ENCODE data around the gene ALDOB. TPM values are rescaled to one million over a fixed set of nuclear protein-coding genes. Genes with fewer than 3 reads are reported as not detected.

The ALDOB gene
- total RNA-seq, 1 experiment from 2014 or later: not detected

DNA sequence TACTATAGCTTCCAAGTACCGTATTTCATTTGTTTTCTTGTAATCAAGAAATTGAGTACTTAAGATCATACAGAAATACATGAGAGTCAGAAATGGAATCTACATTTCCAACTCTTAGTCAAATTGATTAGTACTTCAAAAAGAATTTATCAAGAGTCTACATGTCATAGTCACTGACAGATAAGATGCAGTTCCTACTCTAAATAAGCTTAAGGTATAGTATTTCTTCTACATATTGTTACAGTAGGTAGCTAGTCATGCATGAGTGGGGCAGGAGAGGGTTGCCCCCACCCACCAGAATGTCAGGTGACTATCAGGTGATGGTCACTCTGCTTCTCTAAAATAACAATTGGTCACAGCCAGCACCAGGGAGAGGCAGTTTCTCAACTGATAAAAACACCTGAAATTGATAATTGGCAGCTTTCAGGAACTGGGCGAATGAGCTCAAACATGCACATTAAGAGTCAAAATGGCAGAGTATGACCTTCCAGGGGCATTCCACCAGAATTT lies 53.7 kb downstream of the ALDOB start:
- Mint-ChIP-seq H3K36me3 (ENCODE audit: insufficient read depth, unreplicated experiment) (peaks cover 3% of the 10 kb centered on the region), H3K27me3 (ENCODE audit: insufficient read depth, unreplicated experiment) (no peaks in the 10 kb centered on the region), H3K27ac (ENCODE audit: low read depth, unreplicated experiment) (no peak overlapping the region), H3K4me3 (ENCODE audit: unreplicated experiment) (no peak overlapping the region), H3K9me3 (ENCODE audit: unreplicated experiment) (no peaks in the 10 kb centered on the region), H3K4me1 (ENCODE audit: insufficient read depth, unreplicated experiment) (no peaks in the 10 kb centered on the region)
- ChIA-PET POLR2A (no interaction called here), CTCF (interaction anchor here (0.7 to 3.0 kb wide), 5 partner anchors 8 to 780 kb away, joined by 3 to 14 read pairs (median 3); no protein-coding TSS in a partner anchor)
- BruUV-seq (replicated peaks): no TSS peak
- DNase-seq (ENCODE audit: unreplicated experiment): no peak
- TF ChIP-seq, protein P1, sequence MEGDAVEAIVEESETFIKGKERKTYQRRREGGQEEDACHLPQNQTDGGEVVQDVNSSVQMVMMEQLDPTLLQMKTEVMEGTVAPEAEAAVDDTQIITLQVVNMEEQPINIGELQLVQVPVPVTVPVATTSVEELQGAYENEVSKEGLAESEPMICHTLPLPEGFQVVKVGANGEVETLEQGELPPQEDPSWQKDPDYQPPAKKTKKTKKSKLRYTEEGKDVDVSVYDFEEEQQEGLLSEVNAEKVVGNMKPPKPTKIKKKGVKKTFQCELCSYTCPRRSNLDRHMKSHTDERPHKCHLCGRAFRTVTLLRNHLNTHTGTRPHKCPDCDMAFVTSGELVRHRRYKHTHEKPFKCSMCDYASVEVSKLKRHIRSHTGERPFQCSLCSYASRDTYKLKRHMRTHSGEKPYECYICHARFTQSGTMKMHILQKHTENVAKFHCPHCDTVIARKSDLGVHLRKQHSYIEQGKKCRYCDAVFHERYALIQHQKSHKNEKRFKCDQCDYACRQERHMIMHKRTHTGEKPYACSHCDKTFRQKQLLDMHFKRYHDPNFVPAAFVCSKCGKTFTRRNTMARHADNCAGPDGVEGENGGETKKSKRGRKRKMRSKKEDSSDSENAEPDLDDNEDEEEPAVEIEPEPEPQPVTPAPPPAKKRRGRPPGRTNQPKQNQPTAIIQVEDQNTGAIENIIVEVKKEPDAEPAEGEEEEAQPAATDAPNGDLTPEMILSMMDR (IDR thresholded peaks at IDR 0.05; ENCODE audit: unreplicated experiment): no peak
- intact Hi-C loops (cut with micrococcal nuclease): loop anchor here (10.0 kb wide), 1 partner anchor 667 kb away; no protein-coding TSS in a partner anchor

- Mint-ChIP-seq H3K27ac (ENCODE audit: low read depth, unreplicated experiment) (no peak overlapping the region), H3K9me3 (ENCODE audit: unreplicated experiment) (no peaks in the 10 kb centered on the region), H3K4me1 (ENCODE audit: insufficient read depth, unreplicated experiment) (no peaks in the 10 kb centered on the region), H3K27me3 (ENCODE audit: insufficient read depth, unreplicated experiment) (no peaks in the 10 kb centered on the region), H3K36me3 (ENCODE audit: insufficient read depth, unreplicated experiment) (no peaks in the 10 kb centered on the region), H3K4me3 (ENCODE audit: unreplicated experiment) (no peak overlapping the region)
- intact Hi-C loops (cut with micrococcal nuclease): loop anchor here (10.0 kb wide), 1 partner anchor 666 kb away; no protein-coding TSS in a partner anchor
- no peak for DNase-seq (ENCODE audit: unreplicated experiment)
- TF ChIP-seq, protein P1 (IDR thresholded peaks at IDR 0.05; ENCODE audit: unreplicated experiment): no peak
- no TSS peak for BruUV-seq (replicated peaks)
- CTCF ChIA-PET: interaction anchor here (0.7 to 3.0 kb wide), 5 partner anchors 25 to 779 kb away, joined by 3 to 14 read pairs (median 3); no protein-coding TSS in a partner anchor
- POLR2A ChIA-PET: interaction anchor here (0.6 kb wide), 1 partner anchor 77 kb away, joined by 3 read pairs; no protein-coding TSS in a partner anchor
Measured at GRCh38 chr9:101381118-101381517, 54.5 kb downstream of the ALDOB start.

- Mint-ChIP-seq H3K9me3 (ENCODE audit: unreplicated experiment) (no peaks in the 10 kb centered on the region), H3K27me3 (ENCODE audit: insufficient read depth, unreplicated experiment) (no peaks in the 10 kb centered on the region), H3K27ac (ENCODE audit: low read depth, unreplicated experiment) (no peak overlapping the region), H3K4me3 (ENCODE audit: unreplicated experiment) (no peak overlapping the region), H3K4me1 (ENCODE audit: insufficient read depth, unreplicated experiment) (no peaks in the 10 kb centered on the region), H3K36me3 (ENCODE audit: insufficient read depth, unreplicated experiment) (no peaks in the 10 kb centered on the region)
- BruUV-seq (replicated peaks): no TSS peak
- ChIA-PET CTCF (interaction anchor here (0.7 to 1.9 kb wide), 2 partner anchors 8 to 261 kb away, joined by 5 read pairs; no protein-coding TSS in a partner anchor), POLR2A (no interaction called here)
- no peak for DNase-seq (ENCODE audit: unreplicated experiment)
- TF ChIP-seq, protein P1 (IDR thresholded peaks at IDR 0.05; ENCODE audit: unreplicated experiment): no peak
- intact Hi-C loops (cut with micrococcal nuclease): loop anchor here (10.0 kb wide), 1 partner anchor 665 kb away; no protein-coding TSS in a partner anchor
Measured at GRCh38 chr9:101380295-101380694, 55.3 kb downstream of the ALDOB start.

DNA sequence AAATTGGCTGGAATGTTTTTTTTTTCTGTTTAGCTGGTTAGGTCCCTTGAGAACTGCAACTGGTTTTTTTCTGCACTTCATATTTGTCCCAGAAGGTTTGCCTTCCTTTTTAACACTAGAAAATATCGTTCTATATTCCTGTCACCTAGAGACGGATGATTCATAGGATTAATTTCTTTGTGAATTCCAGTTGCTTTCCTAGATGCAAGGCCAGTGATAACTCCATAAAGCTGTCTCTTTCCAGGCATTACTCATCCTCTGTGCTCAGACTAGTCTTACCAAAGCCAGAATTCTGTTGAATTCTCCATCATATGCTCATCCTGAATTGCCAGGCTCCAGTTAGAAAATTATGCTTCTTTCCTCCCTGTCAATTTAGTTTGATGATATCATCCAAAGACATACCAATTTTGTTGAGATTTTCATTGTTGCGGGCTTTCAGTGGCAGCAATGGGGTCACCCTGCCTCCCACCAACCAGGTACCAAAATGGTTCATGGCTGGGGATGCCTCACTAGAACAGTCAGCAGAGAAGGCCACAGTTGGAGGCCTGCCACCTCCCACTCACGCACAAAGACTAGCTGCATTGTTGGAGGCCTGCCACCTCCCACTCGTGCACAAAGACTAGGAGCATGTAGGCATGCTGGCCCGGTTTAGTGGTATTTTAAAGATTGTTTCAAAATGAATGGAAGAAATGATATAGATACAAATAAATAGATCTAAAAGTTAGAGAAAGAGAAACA lies 59.3 kb downstream of the ALDOB start:
- intact Hi-C loops (cut with micrococcal nuclease): no loop called here
- no peaks in the 10 kb centered on the region for H3K4me1 Mint-ChIP-seq (ENCODE audit: insufficient read depth, unreplicated experiment)
- H3K4me3 Mint-ChIP-seq (ENCODE audit: unreplicated experiment): no peak overlapping the region
- BruUV-seq (replicated peaks): no TSS peak
- no peaks in the 10 kb centered on the region for H3K9me3 Mint-ChIP-seq (ENCODE audit: unreplicated experiment)
- H3K36me3 Mint-ChIP-seq (ENCODE audit: insufficient read depth, unreplicated experiment): no peaks in the 10 kb centered on the region
- CTCF ChIA-PET: interaction anchor here (0.6 to 3.1 kb wide), 3 partner anchors 12 to 1041 kb away, joined by 3 to 28 read pairs (median 3); no protein-coding TSS in a partner anchor
- DNase-seq (ENCODE audit: unreplicated experiment): no peak
- POLR2A ChIA-PET: interaction anchor here (1.1 to 1.8 kb wide), 2 partner anchors 7 to 23 kb away, joined by 3 to 6 read pairs; partner anchors contain the start of genes MRPL50 and ZNF189
- TF ChIP-seq, protein P1 (IDR thresholded peaks at IDR 0.05; ENCODE audit: unreplicated experiment): no peak
- H3K27ac Mint-ChIP-seq (ENCODE audit: low read depth, unreplicated experiment): no peak overlapping the region
- H3K27me3 Mint-ChIP-seq (ENCODE audit: insufficient read depth, unreplicated experiment): no peaks in the 10 kb centered on the region

Measured in MCF 10A (cell line).